Neural crest cell (in vitro differentiated cells): Measurements from ENCODE around the gene NAALADL1. TPM values are rescaled to one million over a fixed set of nuclear protein-coding genes. Genes with fewer than 3 reads are reported as not detected.

Experiments used
- DNase-seq: peaks from one replicate; pipeline ENCODE4 v3.0.0; 2021; ENCODE audit warnings: low read depth, mixed read lengths, low spot score
- H3K27ac Mint-ChIP-seq: one replicate; pipeline ENCODE4 v1.8.0; 2021; ENCODE audit warnings: mild to moderate bottlenecking, mixed read lengths; ENCODE audit not compliant: unreplicated experiment
- H3K27me3 Mint-ChIP-seq: 2 replicates; pipeline ENCODE4 v1.8.0; 2021; ENCODE audit warnings: low read depth, mild to moderate bottlenecking, mixed read lengths
- H3K36me3 Mint-ChIP-seq: 2 replicates; pipeline ENCODE4 v1.8.0; 2021; ENCODE audit warnings: low read depth, mild to moderate bottlenecking, mixed read lengths
- H3K4me1 Mint-ChIP-seq: 2 replicates; pipeline ENCODE4 v1.8.0; 2021; ENCODE audit warnings: mixed read lengths
- H3K4me3 Mint-ChIP-seq: one replicate; pipeline ENCODE4 v1.8.0; 2021; ENCODE audit warnings: mild to moderate bottlenecking, mixed read lengths
- H3K9me3 Mint-ChIP-seq: 2 replicates; pipeline ENCODE4 v1.8.0; 2021; ENCODE audit warnings: mixed read lengths
- total RNA-seq: library from RNA; stranded (reverse); gene quantifications from 2 replicates; pipeline ENCODE4 v1.2.1, GENCODE V29; 2021
- TF ChIP-seq, protein P1 (sequence below): fragments of 200-600 bp; sonication (generic); conservative IDR thresholded peaks from 2 replicates; pipeline ENCODE4 v1.5.0; 2021; ENCODE audit warnings: antibody characterized with exemption, mild to moderate bottlenecking

Gene NAALADL1
- total RNA-seq, 1 donor from 2014 or later = 0.35 TPM

DNA sequence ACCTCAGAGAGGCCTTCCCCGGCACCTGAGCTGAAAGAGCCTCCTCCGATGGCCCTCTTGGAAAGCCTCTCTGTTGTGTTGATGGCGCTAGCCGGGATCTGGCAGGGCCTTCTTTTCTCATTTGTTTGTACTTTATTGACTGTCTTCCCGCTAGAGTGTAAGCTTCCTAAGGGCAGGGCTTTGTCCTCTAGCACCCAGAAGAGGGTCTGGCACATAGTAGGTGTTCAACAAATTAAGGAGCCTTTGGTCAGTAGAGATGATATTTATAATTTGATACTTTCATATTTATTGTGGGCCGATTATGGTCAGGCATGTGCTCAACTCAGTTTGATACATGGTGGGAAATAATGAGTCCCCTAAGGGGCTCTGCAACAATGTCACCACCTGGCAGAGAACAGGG is 40.4 kb downstream of the NAALADL1 start:
- Mint-ChIP-seq H3K4me3 (peak overlapping the region; percentile 54), H3K9me3 (no peaks in the 10 kb centered on the region), H3K36me3 (peaks cover 13% of the 10 kb centered on the region), H3K27ac (peak overlapping the region; percentile 43), H3K4me1 (peaks cover 20% of the 10 kb centered on the region), H3K27me3 (no peaks in the 10 kb centered on the region)
- TF ChIP-seq, protein P1, sequence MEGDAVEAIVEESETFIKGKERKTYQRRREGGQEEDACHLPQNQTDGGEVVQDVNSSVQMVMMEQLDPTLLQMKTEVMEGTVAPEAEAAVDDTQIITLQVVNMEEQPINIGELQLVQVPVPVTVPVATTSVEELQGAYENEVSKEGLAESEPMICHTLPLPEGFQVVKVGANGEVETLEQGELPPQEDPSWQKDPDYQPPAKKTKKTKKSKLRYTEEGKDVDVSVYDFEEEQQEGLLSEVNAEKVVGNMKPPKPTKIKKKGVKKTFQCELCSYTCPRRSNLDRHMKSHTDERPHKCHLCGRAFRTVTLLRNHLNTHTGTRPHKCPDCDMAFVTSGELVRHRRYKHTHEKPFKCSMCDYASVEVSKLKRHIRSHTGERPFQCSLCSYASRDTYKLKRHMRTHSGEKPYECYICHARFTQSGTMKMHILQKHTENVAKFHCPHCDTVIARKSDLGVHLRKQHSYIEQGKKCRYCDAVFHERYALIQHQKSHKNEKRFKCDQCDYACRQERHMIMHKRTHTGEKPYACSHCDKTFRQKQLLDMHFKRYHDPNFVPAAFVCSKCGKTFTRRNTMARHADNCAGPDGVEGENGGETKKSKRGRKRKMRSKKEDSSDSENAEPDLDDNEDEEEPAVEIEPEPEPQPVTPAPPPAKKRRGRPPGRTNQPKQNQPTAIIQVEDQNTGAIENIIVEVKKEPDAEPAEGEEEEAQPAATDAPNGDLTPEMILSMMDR = no peak
- no peak for DNase-seq

DNA sequence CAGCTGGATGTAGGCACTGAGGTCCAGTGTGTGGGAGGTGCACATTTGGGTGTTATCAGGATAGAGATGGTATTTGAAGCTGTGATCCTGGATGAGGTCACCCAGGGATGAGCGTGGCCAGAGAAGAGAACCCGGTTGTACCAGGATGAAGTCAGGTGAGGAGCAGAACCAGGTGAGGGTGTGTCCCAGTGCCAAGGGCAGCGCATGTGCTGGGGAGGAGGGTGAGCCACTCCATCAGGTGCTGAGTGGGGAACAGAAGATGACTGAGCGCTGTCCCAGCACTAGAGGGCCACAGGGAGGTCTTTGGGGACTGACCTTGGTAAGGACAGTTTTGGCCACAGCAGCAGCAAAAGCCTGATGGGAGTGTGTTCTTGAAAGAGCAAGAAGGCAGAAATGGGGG is 41.6 kb downstream of the NAALADL1 start:
- peaks cover 13% of the 10 kb centered on the region for H3K36me3 Mint-ChIP-seq
- peaks cover 21% of the 10 kb centered on the region for H3K4me1 Mint-ChIP-seq
- DNase-seq = no peak
- TF ChIP-seq, protein P1 = no peak
- no peaks in the 10 kb centered on the region for H3K27me3 Mint-ChIP-seq
- no peak overlapping the region for H3K27ac Mint-ChIP-seq
- peak overlapping the region; percentile 14 for H3K4me3 Mint-ChIP-seq
- H3K9me3 Mint-ChIP-seq = no peaks in the 10 kb centered on the region

DNA sequence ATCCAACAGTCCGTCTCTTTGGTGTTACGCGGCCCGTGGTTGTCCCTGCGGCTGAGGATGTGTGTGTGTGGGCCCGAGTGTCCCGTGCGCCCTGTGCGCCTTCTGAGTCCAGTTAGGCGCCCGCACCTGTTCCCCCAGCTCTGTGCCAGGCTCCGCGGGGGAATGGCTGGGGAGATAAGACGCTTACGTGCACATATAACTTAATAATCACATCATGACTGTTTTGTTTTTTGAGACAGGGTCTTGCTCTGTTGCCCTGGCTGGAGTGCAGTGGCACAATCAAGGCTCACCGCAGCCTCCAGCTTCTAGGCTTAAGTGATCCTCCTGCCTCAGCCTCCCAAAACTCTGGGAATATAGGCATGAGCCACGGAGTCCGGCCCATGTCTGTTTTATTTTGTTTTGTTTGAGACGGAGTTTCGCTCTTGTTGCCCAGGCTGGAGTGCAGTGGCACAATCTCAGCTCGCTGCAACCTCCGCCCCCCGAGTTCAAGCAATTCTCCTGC is 43.6 kb downstream of the NAALADL1 start:
- no peaks in the 10 kb centered on the region for H3K9me3 Mint-ChIP-seq
- peak overlapping the region; percentile 43 for H3K27ac Mint-ChIP-seq
- H3K4me1 Mint-ChIP-seq = peaks cover 21% of the 10 kb centered on the region
- TF ChIP-seq, protein P1 = no peak
- H3K36me3 Mint-ChIP-seq = peaks cover 13% of the 10 kb centered on the region
- DNase-seq = no peak
- H3K4me3 Mint-ChIP-seq = peak overlapping the region; percentile 91
- H3K27me3 Mint-ChIP-seq = no peaks in the 10 kb centered on the region

DNA sequence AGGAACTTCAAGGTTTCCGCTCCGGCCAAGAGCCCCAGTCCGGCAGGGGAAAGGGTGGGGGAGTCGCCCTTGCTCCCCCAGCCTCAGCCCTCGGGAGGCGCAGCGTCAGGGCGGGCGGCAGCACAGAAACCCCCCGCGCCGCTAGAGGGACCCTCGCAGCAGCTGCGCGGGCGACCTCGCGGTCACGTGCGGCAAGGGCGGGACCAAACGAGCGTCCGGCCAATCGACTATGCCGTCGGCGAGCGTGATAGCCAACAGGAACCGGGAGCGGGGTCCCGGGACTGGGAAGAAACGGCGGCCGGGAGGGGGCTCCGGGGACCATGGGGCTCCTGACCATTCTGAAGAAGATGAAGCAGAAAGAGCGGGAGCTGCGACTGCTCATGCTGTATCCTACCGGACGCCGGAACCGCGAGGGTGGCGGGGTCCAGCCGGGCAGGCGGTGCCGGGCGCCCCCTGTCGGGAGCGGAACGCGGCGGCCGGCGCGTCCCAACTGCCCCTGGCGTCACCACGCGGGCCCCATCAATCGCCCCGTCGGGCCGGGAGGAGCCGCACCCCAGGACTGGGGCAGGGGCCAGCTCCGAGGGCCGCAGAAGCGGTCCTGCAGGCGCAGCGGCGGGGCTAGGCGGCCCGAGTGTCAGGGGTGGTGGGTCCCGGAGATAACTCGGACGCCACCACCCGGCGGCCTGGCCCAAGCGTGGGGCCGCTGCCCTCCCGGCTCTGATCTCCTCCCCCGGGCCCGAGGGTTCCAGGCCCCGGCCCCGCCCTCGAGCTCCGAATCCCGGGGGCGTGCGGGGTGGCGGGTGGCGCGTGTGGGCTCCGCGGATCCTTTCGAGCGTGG is 44.2 kb downstream of the NAALADL1 start, which contains the start of gene ARL2:
TSS of gene ARL2 (plus strand) at position 273 of the 838 bp plus-strand sequence. CDS start at position 321, 48 bp downstream.
- peak within 1 kb of the TSS; percentile 91 for H3K4me3 Mint-ChIP-seq
- TF ChIP-seq, protein P1 = peak; percentile 79
- H3K27me3 Mint-ChIP-seq = no peaks in the 10 kb centered on the region
- H3K27ac Mint-ChIP-seq = peak within 1 kb of the TSS; percentile 99
- no peaks in the 10 kb centered on the region for H3K9me3 Mint-ChIP-seq
- peak; percentile 92 for DNase-seq
- H3K36me3 Mint-ChIP-seq = peaks cover 13% of the 10 kb centered on the region
- peaks cover 21% of the 10 kb centered on the region for H3K4me1 Mint-ChIP-seq

DNA sequence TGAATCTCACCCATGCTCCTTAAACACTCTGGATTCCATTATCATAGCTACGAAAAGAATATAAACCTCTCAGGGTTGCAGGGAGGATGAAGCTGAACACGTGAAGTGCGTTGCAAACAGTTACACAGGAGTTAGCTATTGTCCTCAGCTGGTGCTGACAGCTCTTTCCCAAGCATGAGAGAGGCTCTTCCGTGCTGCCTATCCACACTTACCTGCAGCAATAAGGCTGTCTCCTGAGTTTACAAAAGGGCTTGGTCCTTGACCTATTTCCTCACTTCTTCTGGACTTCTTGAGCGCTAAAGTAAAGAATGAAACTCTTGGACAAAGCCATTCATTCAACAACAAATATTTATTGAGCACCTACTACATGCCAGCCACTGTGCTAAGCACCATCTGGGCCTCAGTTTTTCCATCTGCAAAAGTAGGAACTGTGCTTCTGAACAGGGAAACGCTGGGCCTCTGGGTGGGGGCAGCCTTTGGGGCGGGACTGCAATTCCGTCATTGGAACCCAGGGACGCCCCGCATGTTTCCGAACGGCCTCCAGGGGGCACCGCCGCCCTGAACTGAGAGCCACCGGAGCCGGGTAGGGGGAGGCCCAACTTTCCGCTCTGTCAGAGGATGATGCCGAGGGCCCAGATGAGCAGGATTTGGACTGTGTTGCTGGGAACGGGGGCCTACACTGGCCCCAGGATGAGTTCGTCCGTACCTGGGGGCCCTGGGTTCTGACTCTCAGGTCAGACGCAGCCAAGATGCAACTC is 45.0 kb downstream of the NAALADL1 start:
- no peaks in the 10 kb centered on the region for H3K9me3 Mint-ChIP-seq
- peak; percentile 86 for DNase-seq
- peaks cover 21% of the 10 kb centered on the region for H3K4me1 Mint-ChIP-seq
- TF ChIP-seq, protein P1 = peak; percentile 80
- H3K36me3 Mint-ChIP-seq = peaks cover 13% of the 10 kb centered on the region
- H3K27ac Mint-ChIP-seq = peak overlapping the region; percentile 99
- peak overlapping the region; percentile 91 for H3K4me3 Mint-ChIP-seq
- H3K27me3 Mint-ChIP-seq = no peaks in the 10 kb centered on the region
